Activated naive CD4-positive, alpha-beta T cell treated with anti-CD3 and anti-CD28 coated beads for 36 hours (primary cell): ENCODE data around the gene ANGPTL4. TPM values are rescaled to one million over a fixed set of nuclear protein-coding genes. Genes with fewer than 3 reads are reported as not detected.

Experiments used
- CTCF ChIA-PET: fragments of 350-600 bp; sonication (Branson Sonifier 250); formaldehyde crosslinking; loops from one replicate; lab custom pipeline; 2021; ENCODE audit warnings: antibody characterized with exemption; lab: Charles Lee
- DNase-seq: peaks from one replicate; pipeline ENCODE4 v3.0.0-alpha.2; 2020
- H3K27ac Mint-ChIP-seq: one replicate; pipeline ENCODE4 v1.8.0; 2021; ENCODE audit warnings: mild to moderate bottlenecking, mixed read lengths
- H3K27me3 Mint-ChIP-seq: one replicate; pipeline ENCODE4 v1.8.0; 2021; ENCODE audit warnings: low read depth, mixed read lengths
- H3K36me3 Mint-ChIP-seq: one replicate; pipeline ENCODE4 v1.8.0; 2021; ENCODE audit warnings: low read depth, mixed read lengths
- H3K4me1 Mint-ChIP-seq: one replicate; pipeline ENCODE4 v1.8.0; 2021; ENCODE audit warnings: low read depth, mixed read lengths
- H3K4me3 Mint-ChIP-seq: one replicate; pipeline ENCODE4 v1.8.0; 2021; ENCODE audit warnings: mild to moderate bottlenecking, moderate library complexity, mixed read lengths
- H3K9me3 Mint-ChIP-seq: one replicate; pipeline ENCODE4 v1.8.0; 2021; ENCODE audit warnings: mixed read lengths
- intact Hi-C: fragments of 100-400 bp; cut with micrococcal nuclease; formaldehyde crosslinking; loops from one replicate; pipeline ENCODE4 v1.15.1; 2023
- total RNA-seq, 2 experiments: library from RNA; stranded (reverse); gene quantifications; one replicate each; pipeline ENCODE4 v1.2.3, GENCODE V29; 2021

Gene ANGPTL4
- total RNA-seq, 2 experiments from 2014 or later: not detected

- Mint-ChIP-seq H3K27me3 (peaks cover 10% of the 10 kb centered on the region), H3K9me3 (peaks cover 3% of the 10 kb centered on the region), H3K4me3 (no peak overlapping the region), H3K27ac (no peak overlapping the region), H3K4me1 (no peaks in the 10 kb centered on the region), H3K36me3 (no peaks in the 10 kb centered on the region)
- no peak for DNase-seq
- intact Hi-C loops: loop anchor here (2.0 kb wide), 1 partner anchor 57 kb away; the partner anchor contains the start of gene MARCHF2
- CTCF ChIA-PET: interaction anchor here (1.0 to 5.2 kb wide), 12 partner anchors 8 to 224 kb away, joined by 3 to 47 read pairs (median 12); partner anchors contain the start of genes ANGPTL4, KANK3, MYO1F and RAB11B
Measured at GRCh38 chr19:8355631-8356402, 8.1 kb upstream of the ANGPTL4 start.

GRCh38 chr19:8357007-8357521, 6.9 kb upstream of the ANGPTL4 start:
- no peak overlapping the region for H3K27ac Mint-ChIP-seq
- intact Hi-C loops: no loop called here
- CTCF ChIA-PET: interaction anchor here (0.7 to 1.5 kb wide), 3 partner anchors 41 to 535 kb away, joined by 3 to 7 read pairs (median 3); no protein-coding TSS in a partner anchor

GRCh38 chr19:8358948-8359347, 5.0 kb upstream of the ANGPTL4 start:
- no peak for DNase-seq
- Mint-ChIP-seq H3K27ac (no peak overlapping the region), H3K9me3 (peaks cover 3% of the 10 kb centered on the region), H3K4me3 (no peak overlapping the region), H3K36me3 (no peaks in the 10 kb centered on the region), H3K27me3 (peaks cover 13% of the 10 kb centered on the region), H3K4me1 (peaks cover 5% of the 10 kb centered on the region)
- CTCF ChIA-PET: interaction anchor here (0.6 to 1.2 kb wide), 2 partner anchors 23 to 120 kb away, joined by 3 to 4 read pairs; no protein-coding TSS in a partner anchor
- intact Hi-C loops: no loop called here

More at GRCh38 chr19:8357007-8357521, 6.9 kb upstream of the ANGPTL4 start:
- no peaks in the 10 kb centered on the region for H3K4me1 Mint-ChIP-seq
- no peak for DNase-seq
- H3K9me3 Mint-ChIP-seq: peaks cover 3% of the 10 kb centered on the region
- no peak overlapping the region for H3K4me3 Mint-ChIP-seq
- peaks cover 6% of the 10 kb centered on the region for H3K27me3 Mint-ChIP-seq
- no peaks in the 10 kb centered on the region for H3K36me3 Mint-ChIP-seq

GRCh38 chr19:8360196-8360595, 3.8 kb upstream of the ANGPTL4 start:
- DNase-seq: no peak
- Mint-ChIP-seq H3K9me3 (peaks cover 3% of the 10 kb centered on the region), H3K36me3 (no peaks in the 10 kb centered on the region), H3K27ac (no peak overlapping the region), H3K27me3 (peaks cover 16% of the 10 kb centered on the region), H3K4me1 (peaks cover 8% of the 10 kb centered on the region), H3K4me3 (no peak overlapping the region)
- intact Hi-C loops: no loop called here
- CTCF ChIA-PET: no interaction called here

- no peak overlapping the region for H3K4me3 Mint-ChIP-seq
- H3K9me3 Mint-ChIP-seq: no peaks in the 10 kb centered on the region
- intact Hi-C loops: no loop called here
- H3K4me1 Mint-ChIP-seq: peaks cover 8% of the 10 kb centered on the region
- H3K36me3 Mint-ChIP-seq: no peaks in the 10 kb centered on the region
- peak; percentile 28 for DNase-seq
- CTCF ChIA-PET: interaction anchor here (0.7 to 1.4 kb wide), 4 partner anchors 8 to 218 kb away, joined by 3 to 5 read pairs (median 3); partner anchors contain the start of gene MARCHF2
- H3K27me3 Mint-ChIP-seq: peaks cover 33% of the 10 kb centered on the region
- no peak overlapping the region for H3K27ac Mint-ChIP-seq
Measured at GRCh38 chr19:8361921-8362793, 1.8 kb upstream of the ANGPTL4 start.

- H3K36me3 Mint-ChIP-seq: no peaks in the 10 kb centered on the region
- DNase-seq: no peak
- no peak overlapping the region for H3K4me3 Mint-ChIP-seq
- intact Hi-C loops: no loop called here
- H3K4me1 Mint-ChIP-seq: peaks cover 12% of the 10 kb centered on the region
- H3K27me3 Mint-ChIP-seq: peaks cover 44% of the 10 kb centered on the region
- CTCF ChIA-PET: interaction anchor here (0.5 to 3.6 kb wide), 3 partner anchors 12 to 153 kb away, joined by 3 to 18 read pairs (median 4); partner anchors contain the start of gene MARCHF2
- H3K9me3 Mint-ChIP-seq: no peaks in the 10 kb centered on the region
- H3K27ac Mint-ChIP-seq: no peak overlapping the region
Measured at GRCh38 chr19:8366121-8366581, 2.2 kb downstream of the ANGPTL4 start.

- no peaks in the 10 kb centered on the region for H3K36me3 Mint-ChIP-seq
- no peaks in the 10 kb centered on the region for H3K9me3 Mint-ChIP-seq
- no peak for DNase-seq
- H3K27ac Mint-ChIP-seq: no peak overlapping the region
- intact Hi-C loops: no loop called here
- no peak overlapping the region for H3K4me3 Mint-ChIP-seq
- peaks cover 42% of the 10 kb centered on the region for H3K27me3 Mint-ChIP-seq
- peaks cover 12% of the 10 kb centered on the region for H3K4me1 Mint-ChIP-seq
- CTCF ChIA-PET: interaction anchor here (0.5 to 3.6 kb wide), 3 partner anchors 13 to 152 kb away, joined by 3 to 18 read pairs (median 4); partner anchors contain the start of gene MARCHF2
Measured at GRCh38 chr19:8366961-8367326, 3.0 kb downstream of the ANGPTL4 start.

GRCh38 chr19:8367327-8368001, 3.5 kb downstream of the ANGPTL4 start:
- Mint-ChIP-seq H3K9me3 (no peaks in the 10 kb centered on the region), H3K27ac (no peak overlapping the region), H3K4me3 (no peak overlapping the region), H3K36me3 (no peaks in the 10 kb centered on the region), H3K27me3 (peaks cover 38% of the 10 kb centered on the region), H3K4me1 (peaks cover 12% of the 10 kb centered on the region)
- DNase-seq: no peak
- CTCF ChIA-PET: interaction anchor here (1.1 to 3.6 kb wide), 3 partner anchors 14 to 46 kb away, joined by 4 to 18 read pairs (median 4); partner anchors contain the start of gene MARCHF2
- intact Hi-C loops: no loop called here

GRCh38 chr19:8370176-8371010, 6.4 kb downstream of the ANGPTL4 start:
- H3K27ac Mint-ChIP-seq: no peak overlapping the region
- intact Hi-C loops: no loop called here
- H3K4me3 Mint-ChIP-seq: no peak overlapping the region
- no peak for DNase-seq
- CTCF ChIA-PET: interaction anchor here (0.6 kb wide), 1 partner anchor 252 kb away, joined by 7 read pairs; no protein-coding TSS in a partner anchor
- H3K9me3 Mint-ChIP-seq: no peaks in the 10 kb centered on the region
- no peaks in the 10 kb centered on the region for H3K36me3 Mint-ChIP-seq
- H3K27me3 Mint-ChIP-seq: peaks cover 28% of the 10 kb centered on the region
- peaks cover 3% of the 10 kb centered on the region for H3K4me1 Mint-ChIP-seq

GRCh38 chr19:8371011-8371804, 7.3 kb downstream of the ANGPTL4 start:
- CTCF ChIA-PET: interaction anchor here (0.6 kb wide), 1 partner anchor 251 kb away, joined by 7 read pairs; no protein-coding TSS in a partner anchor
- peaks cover 3% of the 10 kb centered on the region for H3K4me1 Mint-ChIP-seq
- intact Hi-C loops: no loop called here
- no peaks in the 10 kb centered on the region for H3K36me3 Mint-ChIP-seq
- no peaks in the 10 kb centered on the region for H3K9me3 Mint-ChIP-seq
- H3K27ac Mint-ChIP-seq: no peak overlapping the region
- H3K4me3 Mint-ChIP-seq: no peak overlapping the region
- DNase-seq: no peak
- H3K27me3 Mint-ChIP-seq: peaks cover 19% of the 10 kb centered on the region
